SK-N-DZ (cell line): ENCODE data around the gene YLPM1.

Experiments
- DNase-seq: peaks from one replicate; pipeline ENCODE4 v3.0.0-alpha.2; 2015; ENCODE audit warnings: low spot score

Gene YLPM1

DNA sequence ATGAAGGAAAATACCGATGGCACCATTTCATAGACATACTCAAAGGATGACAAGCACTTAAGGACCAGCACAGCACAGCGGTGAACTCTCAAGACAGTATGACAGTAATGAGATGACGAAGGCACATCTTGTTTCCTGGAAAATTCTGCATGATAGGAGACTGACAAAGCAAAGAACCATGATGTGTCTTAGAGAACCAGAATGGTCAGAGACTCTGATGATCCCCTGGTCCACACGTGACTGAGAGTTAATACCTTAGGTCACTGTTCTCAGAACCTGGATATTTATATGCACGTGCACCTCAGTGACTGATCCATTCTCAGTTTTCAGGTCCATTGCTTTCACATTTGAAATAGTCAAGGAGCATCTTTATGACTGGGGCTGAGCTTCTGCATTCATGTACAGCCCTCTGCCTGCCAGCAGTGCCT lies 77.5 kb downstream of the YLPM1 start:
- DNase-seq, result no peak

DNA sequence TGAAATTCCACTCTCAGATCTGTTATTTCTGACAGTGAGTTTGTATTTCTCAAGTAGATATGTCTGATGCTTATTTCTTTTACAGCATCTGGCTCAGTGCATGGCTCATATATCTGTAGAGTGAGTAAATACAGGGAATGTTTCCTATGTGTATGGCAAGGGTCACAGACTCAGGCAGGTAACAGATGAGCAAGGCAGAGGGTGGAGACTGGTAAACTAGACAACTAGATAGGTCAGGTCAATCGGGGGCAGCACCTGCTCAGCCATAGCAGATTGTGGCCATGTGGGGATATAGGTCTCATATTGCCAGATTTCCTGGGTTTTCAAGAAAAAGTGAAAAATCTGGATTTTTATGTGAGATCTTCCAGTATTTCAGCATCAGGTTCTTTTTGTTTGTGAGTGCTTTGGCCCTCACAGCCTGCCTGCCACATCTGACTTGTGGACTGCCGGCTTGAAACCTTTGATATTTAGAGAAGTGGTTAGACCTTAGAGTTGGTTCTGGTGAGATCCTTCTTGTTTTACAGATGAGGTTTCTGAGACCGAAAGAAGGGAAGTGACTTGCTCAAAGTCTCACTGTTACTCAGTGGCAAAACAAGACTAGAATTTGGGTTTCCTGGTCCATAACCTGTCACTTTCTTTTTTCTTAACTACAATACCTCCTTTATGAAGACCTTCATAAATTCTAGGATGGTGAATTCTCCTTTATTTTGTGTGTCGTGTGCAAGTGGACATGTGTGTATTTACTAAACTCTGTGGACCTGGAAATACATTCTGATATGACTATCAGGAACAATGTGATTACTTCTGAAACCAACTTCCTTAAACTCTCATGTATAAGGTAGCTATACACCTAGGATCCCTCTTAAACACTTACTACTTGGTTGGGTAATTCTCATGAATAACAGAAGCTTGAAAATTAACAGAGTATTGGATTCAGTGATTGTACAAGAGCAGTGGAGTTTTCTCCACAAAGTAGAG lies 78.4 kb downstream of the YLPM1 start:
- no peak for DNase-seq

DNA sequence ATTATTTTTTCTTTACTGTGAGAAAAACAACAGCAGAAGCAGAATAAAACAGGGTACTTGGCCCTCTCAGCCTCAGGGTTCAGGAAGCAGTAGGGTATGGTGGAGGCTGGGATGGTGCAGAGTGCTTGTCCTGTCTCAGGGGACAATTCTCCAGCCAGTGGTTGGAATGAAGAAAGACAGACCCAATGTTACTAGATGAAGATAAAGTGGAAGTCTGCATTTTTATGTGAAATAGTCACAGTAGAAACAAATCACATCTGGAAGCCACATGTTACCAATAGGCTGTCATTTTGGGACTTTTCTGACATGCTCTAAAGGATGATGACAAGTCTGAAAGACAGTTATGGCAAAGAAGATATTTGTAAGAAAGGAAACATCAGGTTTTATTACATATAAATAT lies 80.5 kb downstream of the YLPM1 start:
- DNase-seq, result peak; percentile 31

DNA sequence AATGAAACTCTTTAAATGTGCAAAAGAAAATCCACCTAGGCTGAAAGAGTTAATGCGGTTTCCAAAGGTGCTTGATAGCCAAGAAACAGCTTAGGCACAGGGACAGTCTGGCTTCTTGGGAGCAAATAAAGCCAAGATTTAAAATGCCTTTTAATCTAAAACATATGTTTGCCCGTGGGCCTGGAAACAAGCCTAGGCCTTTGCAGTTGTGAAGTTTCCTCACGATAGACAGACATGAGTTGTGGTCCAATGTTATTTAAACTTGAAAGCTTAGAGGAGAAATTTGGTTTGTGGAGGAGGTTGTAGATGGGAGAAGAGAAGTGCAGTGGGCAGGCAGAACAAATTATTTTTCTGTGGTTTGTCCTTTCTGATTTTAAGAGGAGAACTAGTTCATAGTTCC lies 83.1 kb downstream of the YLPM1 start:
- no peak for DNase-seq

DNA sequence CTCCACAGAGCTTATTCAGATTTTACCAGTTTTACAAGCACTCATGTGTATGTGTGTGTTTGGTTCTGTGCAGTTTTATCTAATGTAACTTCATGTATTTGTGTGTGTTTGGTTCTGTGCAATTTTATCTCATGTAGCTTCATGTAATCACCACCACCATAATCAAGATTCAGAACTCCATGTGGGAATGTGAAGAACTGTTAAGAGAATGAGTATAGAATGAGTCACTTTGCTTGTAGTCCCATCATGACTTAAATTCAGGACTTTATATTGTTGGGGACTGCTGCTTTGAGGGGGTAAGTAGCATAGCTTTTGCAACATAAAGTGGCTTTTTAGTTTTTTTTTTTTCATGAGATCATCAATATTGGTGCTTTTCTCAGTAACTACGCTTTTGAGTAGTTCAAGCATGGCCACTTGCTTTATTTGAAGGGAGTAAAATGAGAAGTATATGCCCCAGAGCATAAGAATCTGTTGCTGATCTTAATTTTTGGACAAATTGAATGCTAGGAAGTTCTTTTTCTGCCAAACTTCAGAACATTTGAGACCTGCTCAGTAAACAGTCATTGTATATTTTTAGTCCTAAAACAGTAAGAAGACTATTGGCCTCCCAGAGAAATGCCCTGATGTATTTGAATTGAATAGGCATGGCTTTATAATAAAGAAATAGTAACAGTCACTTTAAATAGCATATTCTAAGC lies 84.0 kb downstream of the YLPM1 start:
- no peak for DNase-seq

DNA sequence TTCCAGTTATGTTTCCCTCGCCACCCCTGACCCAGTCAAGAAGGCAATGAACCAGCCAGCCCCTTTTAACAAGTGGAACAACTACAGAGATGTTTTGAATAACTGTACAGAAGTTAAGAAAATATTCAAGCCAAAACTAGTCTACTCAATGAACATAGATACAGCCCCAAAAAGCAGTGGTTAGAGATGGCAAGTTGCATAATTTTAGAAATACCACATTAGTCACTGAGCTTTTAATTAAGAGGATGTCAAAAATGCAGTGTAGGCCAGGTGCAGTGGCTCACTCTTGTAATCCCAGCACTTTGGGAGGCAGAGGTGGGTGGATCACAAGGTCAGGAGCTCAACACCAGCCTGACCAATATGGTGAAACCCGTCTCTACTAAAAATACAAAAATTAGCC lies 85.7 kb downstream of the YLPM1 start:
- DNase-seq, result no peak

DNA sequence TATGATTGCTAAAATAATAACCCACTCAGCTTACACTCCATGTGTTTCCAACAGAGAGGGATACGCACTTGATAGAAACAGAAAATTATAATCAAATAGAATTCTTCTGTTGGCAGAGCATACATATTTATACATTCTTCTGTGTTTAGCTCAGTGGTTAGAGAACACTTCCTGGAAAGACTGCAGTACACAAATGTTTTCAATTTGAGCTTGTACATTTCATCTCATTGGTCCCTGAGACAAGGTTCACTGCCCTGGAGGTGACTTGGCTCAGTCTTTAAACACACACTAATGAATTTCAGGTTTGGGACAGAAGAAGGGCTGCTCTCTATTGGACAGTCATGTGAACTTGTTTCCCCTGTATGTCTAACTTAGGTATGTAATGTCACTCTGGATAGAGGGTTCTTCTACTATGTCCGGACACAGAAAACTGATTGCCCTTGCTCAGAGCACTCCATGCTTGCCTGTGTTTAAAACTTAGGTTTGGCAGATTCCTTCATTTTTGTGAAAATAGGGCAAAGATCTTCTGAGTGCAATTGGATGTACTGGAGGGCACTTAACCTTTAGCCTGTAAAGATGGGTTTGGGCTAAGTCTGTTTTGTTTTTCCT lies 89.9 kb downstream of the YLPM1 start:
- no peak for DNase-seq

DNA sequence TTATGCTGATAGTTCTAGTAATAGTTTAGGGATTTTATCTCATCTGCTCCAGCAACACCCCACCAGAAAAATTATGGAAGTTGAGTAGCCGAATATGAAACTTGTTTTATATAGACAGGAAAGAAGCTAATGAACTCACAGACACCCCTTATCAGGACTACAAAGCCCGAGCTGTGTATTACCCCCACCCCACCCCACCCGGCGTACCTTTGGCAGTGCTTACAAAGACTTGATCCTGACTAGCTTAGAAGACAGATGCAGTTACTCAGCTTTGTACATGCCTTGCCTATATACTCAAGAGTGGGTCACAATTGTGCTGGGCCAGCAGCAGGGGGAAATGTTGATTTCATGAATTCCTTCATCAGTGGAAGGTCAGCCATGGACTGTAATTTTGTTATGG lies 90.5 kb downstream of the YLPM1 start:
- no peak for DNase-seq

DNA sequence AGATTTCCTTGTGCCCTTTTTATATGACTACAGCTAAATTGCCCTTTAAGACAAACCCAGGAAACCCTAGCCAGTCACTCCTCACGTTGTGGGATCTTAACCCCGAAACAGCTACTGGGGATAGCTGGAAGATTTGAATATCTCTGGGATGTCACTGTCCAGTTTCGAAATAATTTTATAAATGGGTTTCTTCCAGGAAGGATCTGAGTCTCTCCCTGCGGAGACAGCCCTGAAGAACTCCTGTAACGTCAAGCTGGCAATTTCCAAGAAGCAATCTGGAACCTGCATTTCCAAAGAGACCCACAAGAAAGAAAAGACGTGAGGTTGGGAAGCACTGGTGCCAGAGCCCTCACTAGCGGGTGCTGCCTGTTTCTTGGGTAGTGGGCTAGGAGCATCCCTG lies 91.9 kb downstream of the YLPM1 start:
- no peak for DNase-seq

DNA sequence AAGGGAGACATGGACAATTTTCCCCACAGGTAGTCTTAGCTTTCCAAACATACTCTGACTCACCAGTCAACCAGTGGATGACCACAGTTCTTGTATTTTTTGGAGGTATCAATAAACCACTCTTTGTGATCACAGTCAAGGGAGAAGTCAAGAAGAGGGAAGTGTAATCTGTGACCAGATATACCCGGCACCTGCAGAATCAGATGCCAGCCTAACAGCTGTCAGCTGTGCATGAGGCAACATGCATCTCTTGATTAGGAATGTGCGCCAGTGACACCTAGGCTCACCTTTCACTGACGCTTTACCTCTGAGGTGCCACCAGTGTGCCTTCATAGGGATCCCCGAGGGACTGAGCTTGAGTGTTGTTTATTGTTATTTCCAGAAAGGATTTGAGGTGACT lies 92.8 kb downstream of the YLPM1 start:
- no peak for DNase-seq

DNA sequence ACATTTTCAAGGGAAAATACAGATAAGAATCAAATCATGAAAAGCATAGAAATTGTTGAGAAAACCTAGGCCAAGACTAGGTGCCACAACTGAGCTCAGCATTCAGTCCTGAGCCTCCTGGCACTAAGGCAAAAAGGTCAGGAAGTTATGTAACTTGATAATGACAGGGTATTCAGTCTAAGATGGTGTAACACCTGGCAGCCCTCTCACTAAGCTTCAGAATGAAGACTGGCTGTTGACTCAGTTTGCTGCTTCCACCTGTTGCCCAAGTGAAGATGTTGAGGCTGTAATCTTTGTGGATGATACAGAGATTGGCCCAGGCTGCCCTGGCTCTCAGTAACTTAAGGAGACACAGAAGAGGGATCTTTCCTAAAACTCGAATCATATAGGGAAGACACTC lies 93.2 kb downstream of the YLPM1 start:
- no peak for DNase-seq

DNA sequence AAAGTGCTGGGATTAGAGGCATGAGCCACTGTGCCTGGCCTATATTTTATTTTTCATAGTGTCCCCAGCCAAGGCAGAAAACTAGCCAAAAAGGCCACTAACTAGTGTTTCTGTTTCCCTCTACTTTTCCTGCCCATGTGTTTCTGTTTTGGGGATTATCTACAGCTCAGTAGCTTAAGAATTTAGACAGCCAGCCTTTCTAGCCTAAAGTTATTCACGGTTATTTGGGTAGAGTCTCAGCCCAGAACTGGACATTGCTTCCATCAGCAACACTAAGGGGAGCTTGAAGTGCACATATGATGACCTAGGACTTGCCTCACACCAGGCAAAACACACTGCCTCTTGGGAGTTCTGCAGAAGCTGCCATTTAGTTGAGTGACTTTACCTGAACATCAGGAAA lies 94.9 kb downstream of the YLPM1 start:
- no peak for DNase-seq

DNA sequence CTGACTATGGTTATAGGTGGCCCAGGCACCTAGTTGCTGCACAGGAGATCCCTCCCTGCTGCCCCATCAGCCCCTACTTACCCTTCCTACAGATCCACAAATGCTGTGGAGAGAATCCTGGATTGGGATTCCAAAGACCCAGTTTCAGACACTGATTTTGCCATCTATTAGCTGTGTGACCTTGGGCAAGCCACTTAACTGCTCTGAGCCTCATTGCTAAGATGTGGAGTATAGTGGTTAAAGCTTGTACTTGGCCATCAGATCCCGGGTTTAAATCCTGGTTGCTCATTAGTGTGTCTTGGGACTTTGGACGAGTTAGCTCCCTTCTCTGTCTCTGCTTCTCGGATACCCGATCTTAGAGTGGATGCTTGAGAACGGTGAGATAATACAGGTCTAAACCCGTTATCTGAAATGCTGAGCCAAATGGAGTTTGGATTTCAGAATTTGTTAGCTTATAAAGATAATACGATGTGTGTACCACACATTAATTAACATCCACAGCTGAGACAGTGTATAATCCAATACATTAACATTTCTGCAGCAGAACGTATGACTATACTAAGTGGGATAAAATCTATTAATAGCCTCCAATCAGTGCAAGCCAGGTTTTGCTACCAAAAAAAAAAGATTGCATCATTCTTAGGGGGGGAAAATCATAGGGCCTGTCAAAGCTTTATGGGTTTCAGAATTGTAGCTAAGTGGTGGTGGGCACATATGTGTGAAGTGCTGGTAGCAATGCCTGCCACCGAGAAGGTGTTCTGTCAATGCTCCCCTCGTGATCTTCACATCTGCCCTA lies 96.8 kb downstream of the YLPM1 start:
- DNase-seq, result no peak

DNA sequence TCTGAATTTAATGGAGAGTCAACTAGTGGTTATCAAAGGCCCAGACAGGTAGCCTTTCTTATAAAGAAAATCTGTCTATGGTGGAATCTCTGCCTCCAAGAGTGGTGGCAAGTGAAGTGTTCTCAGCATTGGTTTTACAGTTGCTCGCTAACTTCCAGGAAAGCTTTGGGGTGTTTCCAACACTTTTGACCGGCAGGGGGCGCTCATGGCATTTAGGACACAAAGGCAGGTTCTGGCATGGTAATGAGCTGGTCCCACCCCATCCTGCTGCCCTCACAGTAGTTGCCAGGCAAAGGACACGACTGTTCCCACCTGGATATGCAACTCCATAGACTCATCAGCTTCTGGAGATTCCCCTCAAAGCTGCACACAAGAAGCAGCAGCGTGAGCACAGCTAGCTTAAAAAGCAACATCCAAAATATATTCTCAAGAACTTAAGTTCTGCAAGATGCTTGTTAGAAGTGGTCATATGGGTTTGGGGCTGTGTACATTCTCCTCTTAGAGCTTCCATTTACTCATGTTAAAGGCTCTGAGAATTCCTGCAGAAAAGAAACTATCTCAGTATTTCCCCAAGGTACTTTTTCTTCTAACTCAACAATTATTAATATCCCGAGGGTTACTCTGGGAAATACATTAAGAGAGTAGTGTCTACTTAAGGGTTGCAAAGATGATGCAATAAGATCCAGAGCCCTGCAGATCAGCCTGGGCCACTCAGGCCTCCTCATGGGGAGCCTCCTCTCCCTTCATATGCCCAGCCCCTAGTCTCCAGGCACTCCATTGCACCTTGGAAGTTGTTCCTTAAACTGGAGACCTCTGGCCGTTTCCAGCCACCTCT lies 98.0 kb downstream of the YLPM1 start:
- DNase-seq, result peak; percentile 78

DNA sequence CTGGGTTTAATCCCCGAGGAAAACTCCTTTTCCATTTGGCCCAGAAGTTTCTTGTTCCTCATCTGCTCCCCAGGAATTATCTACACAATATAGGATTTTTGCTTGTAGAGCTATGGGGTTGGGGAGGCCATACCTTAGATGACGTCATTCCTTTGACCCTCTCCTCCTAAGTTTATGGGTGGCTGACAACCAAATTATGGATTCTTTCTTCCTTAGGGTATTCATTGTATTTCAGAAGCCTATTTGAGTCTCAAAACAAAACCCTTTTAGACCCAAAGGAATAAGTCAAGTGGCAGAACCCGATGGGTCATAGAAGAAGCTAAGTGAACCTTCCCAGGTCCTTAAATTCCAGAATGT lies 98.6 kb downstream of the YLPM1 start:
- no peak for DNase-seq

DNA sequence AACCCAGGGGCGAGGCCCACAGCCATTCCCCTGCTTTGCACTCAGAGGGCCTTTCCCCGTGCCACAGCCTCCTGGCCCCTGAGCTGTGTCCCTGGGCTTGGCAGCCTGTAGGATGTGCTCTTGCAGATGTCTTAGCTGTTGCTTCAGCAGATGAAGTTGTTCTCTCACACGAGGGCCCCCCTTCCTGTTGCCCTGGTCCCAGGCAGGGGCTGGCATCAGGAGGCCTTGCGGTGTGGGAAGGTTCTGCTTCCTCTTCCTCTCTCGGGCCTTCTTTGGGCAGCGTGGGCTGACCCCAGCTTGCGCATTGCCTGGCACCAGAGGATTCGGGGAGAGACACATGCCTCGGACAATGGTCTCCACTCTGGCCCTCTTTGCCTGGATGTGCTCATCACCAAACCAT lies 100.2 kb downstream of the YLPM1 start:
- DNase-seq, result no peak

DNA sequence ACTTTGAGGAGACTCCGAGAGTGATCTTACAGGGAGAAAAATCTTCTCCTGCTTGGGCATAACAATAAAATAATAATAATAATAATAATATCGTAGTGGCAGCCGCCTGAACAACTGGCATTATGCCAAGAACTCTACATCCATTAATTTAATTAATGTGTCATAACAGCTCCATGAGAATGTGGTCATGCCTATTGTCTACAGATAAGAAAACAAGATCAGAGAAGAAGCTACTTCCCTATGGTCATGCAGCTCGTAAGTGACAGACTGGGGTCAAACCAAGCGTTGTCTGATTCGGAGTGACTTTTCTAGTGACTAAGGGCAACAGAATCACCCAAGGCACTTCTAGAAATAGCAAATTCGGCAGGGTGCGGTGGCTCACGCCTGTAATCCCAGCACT lies 101.1 kb downstream of the YLPM1 start:
- DNase-seq, result no peak

DNA sequence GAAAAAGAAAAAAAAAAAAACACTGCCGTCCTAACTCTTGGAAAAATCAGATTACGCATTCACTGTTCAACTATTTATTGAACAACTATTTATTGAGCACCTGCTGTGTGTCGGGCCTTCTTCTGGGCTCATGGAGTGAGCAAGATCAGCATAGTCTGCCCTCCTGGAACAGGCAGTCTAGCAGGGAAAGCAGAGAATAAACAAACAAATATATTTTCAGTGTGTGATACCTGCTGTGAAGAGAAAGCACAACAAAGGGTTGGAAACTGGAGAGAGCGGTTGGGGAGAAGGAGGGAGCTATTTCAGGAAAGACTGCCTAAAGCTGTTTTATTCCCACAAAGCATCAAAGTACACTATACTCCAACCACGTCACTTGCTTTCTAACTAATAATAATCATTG lies 102.0 kb downstream of the YLPM1 start:
- no peak for DNase-seq

DNA sequence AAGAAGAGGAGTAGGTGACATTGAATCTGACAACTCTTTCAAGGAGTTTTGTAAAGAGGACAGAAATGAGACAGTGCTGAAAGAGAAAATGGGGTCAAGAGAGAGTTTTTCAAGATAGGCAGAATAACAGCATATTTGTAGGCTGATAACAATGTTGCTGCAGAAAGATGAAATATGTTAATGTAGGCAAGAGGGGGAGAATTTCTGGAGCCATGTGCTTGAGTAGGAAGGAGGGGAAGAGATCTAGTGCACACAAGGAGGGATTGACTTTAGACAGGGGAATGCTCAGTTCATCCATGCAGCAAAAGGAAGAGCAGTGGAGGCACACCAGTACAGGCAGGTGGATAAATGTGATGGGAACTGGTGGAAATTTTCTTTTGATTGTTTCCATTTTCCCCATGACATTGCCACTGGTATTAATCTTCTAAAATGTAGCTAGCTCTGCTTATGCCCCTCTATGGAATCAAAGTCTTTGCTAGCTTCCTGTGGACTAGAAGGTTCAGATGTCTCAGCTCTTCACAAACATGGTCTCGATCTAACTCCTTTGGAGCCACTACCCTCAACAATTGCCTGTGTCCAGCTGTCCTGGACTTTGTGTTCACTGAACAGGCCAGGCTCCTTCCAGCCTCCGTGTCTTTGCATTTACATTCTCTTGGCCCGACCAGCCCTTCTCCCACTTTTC lies 103.7 kb downstream of the YLPM1 start:
- no peak for DNase-seq

DNA sequence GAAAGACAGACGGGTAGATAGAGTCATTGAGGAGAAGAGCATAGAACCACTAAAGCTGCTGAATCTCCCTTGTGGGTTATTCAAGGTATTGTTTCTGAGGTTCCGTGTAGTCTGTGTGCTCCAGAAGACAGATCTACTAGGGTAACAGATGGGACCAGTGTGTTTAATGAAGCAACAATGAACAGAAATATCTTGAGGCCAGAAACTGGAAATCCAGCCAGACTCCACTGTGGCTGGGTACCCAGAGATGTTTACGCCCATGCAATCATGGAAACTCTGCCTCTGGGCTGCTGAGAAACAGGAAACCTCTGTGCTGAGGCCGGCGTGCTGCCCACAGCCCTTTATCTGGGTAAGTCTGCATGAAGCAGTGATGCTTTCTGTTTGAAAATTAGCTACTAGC lies 104.6 kb downstream of the YLPM1 start:
- DNase-seq, result no peak
